Right lobe of liver (tissue), 4 donors: ENCODE measurements around the gene DLG2.

Experiments
- CTCF ChIP-seq, 4 donors: fragments of 200-600 bp in 3 of 4; fragments of 450-650 bp in 1 of 4; IDR thresholded peaks; one replicate each; pipeline versions ENCODE4 v1.5.1 to v1.8.0; 2016 to 2022; ENCODE audit warnings: antibody characterized with exemption in 4 of 4, mild to moderate bottlenecking in 2 of 4
- POLR2A ChIP-seq: fragments of 450-650 bp; IDR thresholded peaks from one replicate; pipeline ENCODE4 v1.6.1; 2017; ENCODE audit warnings: antibody characterized with exemption, mild to moderate bottlenecking
- donor health status: DM: no; HTN: no; CAD: no.
- donor health status: DM: no; HTN: no; CAD: no.
- donor health status: DM: no; HTN: yes; CAD: no.

GRCh38 chr11:85652786-85653447 is 25.8 kb upstream of the DLG2 start:
- no peak for TF ChIP-seq POLR2A
- TF ChIP-seq CTCF (IDR thresholded peaks at IDR 0.05), result no peak
